Cardiac septum (tissue), 1 donor: ENCODE measurements around the gene PDZD2. TPM values are rescaled to one million over a fixed set of nuclear protein-coding genes. Genes with fewer than 3 reads are reported as not detected.

Experiments used
- DNase-seq: peaks from one replicate; pipeline ENCODE4 v3.0.0-alpha.2; 2020; ENCODE audit warnings: low spot score
- intact Hi-C: fragments of 100-400 bp; cut with DNase I; formaldehyde crosslinking; loops from one replicate; pipeline ENCODE4 v1.14.0; 2022
- total RNA-seq: library from RNA; stranded (reverse); fragmentation: NEBNext Ultra II Directional; extraction: Animal tissue kit (Norgen Biotek cat#: 25700); gene quantifications from one replicate; pipeline ENCODE4 v1.2.1, GENCODE V29; 2021
- donor health status: DM: no; HTN: no; CAD: no.

Gene PDZD2
- total RNA-seq, 1 donor from 2014 or later = 67.1 TPM

GRCh38 chr5:31783731-31784130 is 144.8 kb downstream of the PDZD2 start:
- no peak for DNase-seq
- intact Hi-C loops = no loop called here

GRCh38 chr5:31786090-31786631 is 147.2 kb downstream of the PDZD2 start:
- intact Hi-C loops = no loop called here
- DNase-seq = no peak

GRCh38 chr5:31794009-31794408 is 155.1 kb downstream of the PDZD2 start:
- DNase-seq = no peak
- intact Hi-C loops = no loop called here

- DNase-seq = no peak
- intact Hi-C loops = no loop called here
These were observed 159.2 kb downstream of the PDZD2 start for GRCh38 chr5:31798168-31798567.

GRCh38 chr5:31800351-31800750 is 161.4 kb downstream of the PDZD2 start:
- no peak for DNase-seq
- intact Hi-C loops = no loop called here

GRCh38 chr5:31805785-31806400 is 167.0 kb downstream of the PDZD2 start:
- intact Hi-C loops = no loop called here
- no peak for DNase-seq

- intact Hi-C loops = no loop called here
- no peak for DNase-seq
These were observed 167.6 kb downstream of the PDZD2 start for GRCh38 chr5:31806561-31806960.

GRCh38 chr5:31807789-31808540 is 169.0 kb downstream of the PDZD2 start:
- intact Hi-C loops = no loop called here
- no peak for DNase-seq

- DNase-seq = peak; percentile 86
- intact Hi-C loops = loop anchor here (1.0 kb wide), 2 partner anchors 170 to 228 kb away; partner anchors contain the start of gene PDZD2
These were observed 170.3 kb downstream of the PDZD2 start for GRCh38 chr5:31809050-31809870.

- intact Hi-C loops = no loop called here
- DNase-seq = no peak
These were observed 172.3 kb downstream of the PDZD2 start for GRCh38 chr5:31811210-31811609.

- intact Hi-C loops = no loop called here
- no peak for DNase-seq
These were observed 176.4 kb downstream of the PDZD2 start for GRCh38 chr5:31815376-31815775.

GRCh38 chr5:31819926-31820516 is 181.1 kb downstream of the PDZD2 start:
- no peak for DNase-seq
- intact Hi-C loops = no loop called here

GRCh38 chr5:31823472-31823871 is 184.5 kb downstream of the PDZD2 start:
- intact Hi-C loops = no loop called here

GRCh38 chr5:31824869-31825517 is 186.1 kb downstream of the PDZD2 start:
- DNase-seq = no peak
- intact Hi-C loops = loop anchor here (5.0 kb wide), 2 partner anchors 252 to 267 kb away; no protein-coding TSS in a partner anchor

More at GRCh38 chr5:31823472-31823871, 184.5 kb downstream of the PDZD2 start:
- no peak for DNase-seq

- no peak for DNase-seq
- intact Hi-C loops = loop anchor here (5.0 kb wide), 2 partner anchors 252 to 267 kb away; no protein-coding TSS in a partner anchor
These were observed 186.7 kb downstream of the PDZD2 start for GRCh38 chr5:31825518-31826068.

- no peak for DNase-seq
- intact Hi-C loops = loop anchor here (5.0 kb wide), 2 partner anchors 249 to 264 kb away; no protein-coding TSS in a partner anchor
These were observed 188.9 kb downstream of the PDZD2 start for GRCh38 chr5:31827867-31828266.

- no peak for DNase-seq
- intact Hi-C loops = no loop called here
These were observed 194.0 kb downstream of the PDZD2 start for GRCh38 chr5:31832966-31833365.

- no peak for DNase-seq
- intact Hi-C loops = no loop called here
These were observed 194.8 kb downstream of the PDZD2 start for GRCh38 chr5:31833710-31834109.
